HepG2 (cell line): ENCODE data around the gene FBLIM1. TPM values are rescaled to one million over a fixed set of nuclear protein-coding genes. Genes with fewer than 3 reads are reported as not detected.

Source experiments
- ATAC-seq: fragments of 200-7000 bp; cut with Tn5 transposase; 3 replicates; pipeline ENCODE4 v1.9.1; 2020; ENCODE audit warnings: mild to moderate bottlenecking, moderate library complexity
- BruUV-seq: library from RNA; stranded (reverse); fragments of 400-500 nt; replicated peaks from 2 replicates; lab custom pipeline; 2021; lab: Mats Ljungman, UMichigan
- CTCF ChIA-PET: fragments of 300-600 bp; formaldehyde crosslinking; extraction: SDS; loops from one replicate; lab custom pipeline; 2021; ENCODE audit warnings: low total read pairs, inconsistent platforms, low intra/inter-chr PET ratio; lab: Yijun Ruan, JAX
- POLR2A ChIA-PET: fragments of 350-600 bp; sonication (Branson Sonifier 250); formaldehyde crosslinking; loops from one replicate; lab custom pipeline; 2020; ENCODE audit warnings: antibody characterized with exemption, inconsistent platforms; lab: Yijun Ruan, JAX
- DNase-seq: peaks from one replicate; pipeline ENCODE4 v3.0.0-alpha.2; 2015; ENCODE audit warnings: low spot score
- FAIRE-seq: peaks from 3 replicates; lab custom pipeline; 2011; peaks lifted over from hg19 to GRCh38; lab: Jason Lieb, UNC
- H2AFZ ChIP-seq: one replicate; pipeline ENCODE4 v1.6.1; 2011; ENCODE audit warnings: low read length, inconsistent platforms
- H3K27ac ChIP-seq: fragments of 300-600 bp; 3 replicates; pipeline ENCODE4 v1.8.0; 2011; ENCODE audit warnings: mixed run types, mild to moderate bottlenecking, mixed read lengths, low read length, inconsistent platforms; ENCODE audit not compliant: insufficient read depth; ENCODE audit errors: extremely low read length
- H3K27me3 ChIP-seq, 2 experiments: fragments of 200-600 bp in 1 of 2; 2 replicates in 1 of 2; 3 replicates in 1 of 2; pipeline versions ENCODE4 v1.6.0 to v1.8.0; 2011; ENCODE audit warnings: low read length in 2 of 2, mild to moderate bottlenecking in 2 of 2, moderate library complexity in 2 of 2, inconsistent platforms in 1 of 2; ENCODE audit not compliant: insufficient read depth in 2 of 2, control insufficient read depth in 1 of 2
- H3K36me3 ChIP-seq, 2 experiments: fragments of 200-600 bp in 1 of 2; replicated peaks in 1 of 2; 2 replicates in 1 of 2; 3 replicates in 1 of 2; pipeline versions ENCODE4 v1.5.1 to v1.8.0; 2011; ENCODE audit warnings: low read length in 2 of 2, inconsistent platforms in 1 of 2; ENCODE audit not compliant: insufficient read depth in 2 of 2, control insufficient read depth in 1 of 2
- H3K4me1 ChIP-seq: 2 replicates; pipeline ENCODE4 v1.5.1; 2012; ENCODE audit warnings: low read length, inconsistent platforms; ENCODE audit not compliant: insufficient read depth
- H3K4me2 ChIP-seq: 2 replicates; pipeline ENCODE4 v1.6.0; 2011; ENCODE audit warnings: low read depth, low read length, inconsistent platforms
- H3K4me3 ChIP-seq, 3 experiments: fragments of 200-600 bp in 1 of 3; sonication (generic), shearing (Covaris generic) in 1 of 3; replicated peaks in 1 of 3; 2 replicates each; pipeline ENCODE4 v1.5.1; 2011 to 2016; ENCODE audit warnings: low read length in 3 of 3, inconsistent platforms in 2 of 3, low read depth in 2 of 3, mild to moderate bottlenecking in 2 of 3, control low read depth in 1 of 3, mixed read lengths in 1 of 3; ENCODE audit not compliant: insufficient read depth in 1 of 3
- H3K79me2 ChIP-seq: one replicate; pipeline ENCODE4 v1.6.1; 2011; ENCODE audit warnings: low read length, inconsistent platforms; ENCODE audit not compliant: insufficient read depth
- H3K9ac ChIP-seq: 2 replicates; pipeline ENCODE4 v1.6.0; 2011; ENCODE audit warnings: mild to moderate bottlenecking, low read depth, low read length, inconsistent platforms; ENCODE audit not compliant: insufficient read depth
- H3K9me3 ChIP-seq: 2 replicates; pipeline ENCODE4 v1.5.1; 2012; ENCODE audit warnings: mild to moderate bottlenecking, low read length
- H4K20me1 ChIP-seq: 2 replicates; pipeline ENCODE4 v1.6.0; 2011; ENCODE audit warnings: inconsistent platforms, mild to moderate bottlenecking, low read length, moderate library complexity; ENCODE audit not compliant: insufficient read depth
- KAT2B ChIP-seq: fragments of 150-350 bp; IDR thresholded peaks from 2 replicates; pipeline ENCODE4 v1.6.1; 2014; ENCODE audit warnings: low read depth, low read length, borderline replicate concordance
- SP1 ChIP-seq, 2 experiments: fragments of 450-650 bp in 1 of 2; sonication (generic) in 1 of 2; formaldehyde crosslinking in 1 of 2; IDR thresholded peaks; 2 replicates each; pipeline versions ENCODE4 v1.4.0 to v1.6.1; 2016 to 2020; ENCODE audit warnings: missing genetic modification reagents in 1 of 2
- SRF ChIP-seq: IDR thresholded peaks from 2 replicates; pipeline ENCODE4 v1.6.1; 2011; ENCODE audit warnings: mild to moderate bottlenecking, low read depth, low read length, moderate library complexity
- ZBTB20 ChIP-seq: sonication (generic); formaldehyde crosslinking; IDR thresholded peaks from 2 replicates; pipeline ENCODE4 v1.8.1; 2023; ENCODE audit warnings: missing genetic modification reagents, low read depth, mild to moderate bottlenecking, borderline replicate concordance
- ZNF33A ChIP-seq: sonication (generic); formaldehyde crosslinking; IDR thresholded peaks from 2 replicates; pipeline ENCODE4 v1.5.1; 2020; ENCODE audit warnings: missing genetic modification reagents, mild to moderate bottlenecking, moderate library complexity, borderline replicate concordance
- ZNF567 ChIP-seq: sonication (generic); formaldehyde crosslinking; IDR thresholded peaks from 2 replicates; pipeline ENCODE4 v1.8.1; 2023; ENCODE audit warnings: mild to moderate bottlenecking, missing genetic modification reagents, borderline replicate concordance
- ZNF577 ChIP-seq: sonication (generic); formaldehyde crosslinking; IDR thresholded peaks from 2 replicates; pipeline ENCODE4 v1.4.0; 2020; ENCODE audit warnings: mild to moderate bottlenecking, low read depth, missing genetic modification reagents, borderline replicate concordance
- ZNF891 ChIP-seq: sonication (generic); formaldehyde crosslinking; IDR thresholded peaks from 2 replicates; pipeline ENCODE4 v1.5.0; 2020; ENCODE audit warnings: mild to moderate bottlenecking, missing genetic modification reagents
- WGBS: methylation state at CpG from one replicate; pipeline ENCODE4 v1.1.6; 2017; ENCODE audit warnings: low lambda C conversion rate; 5-methylcytosine and 5-hydroxymethylcytosine counted together
- in situ Hi-C: cut with HindIII; loops from 2 replicates; pipeline ENCODE4 v1.10.0; 2017; ENCODE audit warnings: low pct_unique_long_range_greater_than_20kb; ENCODE audit not compliant: extremely low pct_ligation_motif_present
- intact Hi-C: fragments of 100-400 bp; cut with micrococcal nuclease; formaldehyde crosslinking; loops from one replicate; pipeline ENCODE4 v1.10.0; 2022; ENCODE audit not compliant: unreplicated experiment
- polyA plus RNA-seq, 8 experiments: library from polyadenylated mRNA; depleted of rRNA in 3 of 8; stranded (reverse) in 7 of 8; unstranded in 1 of 8; fragments of >200 nt; fragmentation: Illumina TruSeq in 4 of 8; extraction: Trizol in 4 of 8; gene quantifications; 2 replicates each; pipeline versions ENCODE4 v1.2.1 to v1.2.3, GENCODE V29; 2011 to 2016; ENCODE audit warnings: low read depth in 4 of 8, missing spikeins in 1 of 8, mixed read lengths in 1 of 8; ENCODE audit not compliant: insufficient read depth in 1 of 8
- total RNA-seq, 5 experiments: library from RNA; depleted of rRNA; stranded (reverse); fragments of >200 nt; fragmentation: Illumina TruSeq; extraction: Trizol; gene quantifications; 2 replicates each; pipeline ENCODE4 v1.2.3, GENCODE V29; 2016; ENCODE audit warnings: low read depth in 1 of 5
- TF ChIP-seq, protein P1 (sequence below): IDR thresholded peaks from 2 replicates; pipeline ENCODE4 v1.6.1; 2012; ENCODE audit warnings: low read depth, low read length, improper control_type of control experiment
- TF ChIP-seq, protein P2 (sequence below): sonication (generic); formaldehyde crosslinking; IDR thresholded peaks from 2 replicates; pipeline ENCODE4 v1.4.0; 2020; ENCODE audit warnings: mild to moderate bottlenecking, missing genetic modification reagents
- TF ChIP-seq, protein P3 (sequence below): sonication (generic); formaldehyde crosslinking; IDR thresholded peaks from 2 replicates; pipeline ENCODE4 v1.9.0; 2021; ENCODE audit warnings: mild to moderate bottlenecking, missing genetic modification reagents
- TF ChIP-seq, protein P4 (sequence below): sonication (generic); formaldehyde crosslinking; IDR thresholded peaks from 2 replicates; pipeline ENCODE4 v1.4.0; 2020; ENCODE audit warnings: missing genetic modification reagents, borderline replicate concordance

FBLIM1 gene
- total and polyA plus RNA-seq, 2 of the 13 experiments (the other 11 are each of a cell fraction or from before 2014, with no cell fraction given), result 10.6 to 23.0 TPM

DNA sequence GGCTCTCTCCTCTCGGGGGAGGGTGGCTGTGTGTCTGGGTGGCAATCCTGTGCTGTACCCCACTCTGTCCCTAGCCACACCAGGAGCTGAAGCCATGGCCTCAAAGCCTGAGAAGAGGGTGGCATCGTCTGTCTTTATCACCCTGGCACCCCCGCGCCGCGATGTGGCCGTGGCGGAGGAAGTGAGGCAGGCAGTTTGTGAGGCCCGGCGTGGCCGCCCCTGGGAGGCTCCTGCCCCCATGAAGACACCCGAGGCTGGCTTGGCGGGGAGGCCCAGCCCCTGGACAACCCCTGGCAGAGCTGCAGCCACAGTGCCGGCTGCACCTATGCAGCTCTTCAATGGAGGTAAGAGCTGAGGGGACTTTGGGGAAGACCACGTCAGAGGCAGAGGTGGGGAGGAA, 6.3 kb downstream of the FBLIM1 start:
- BruUV-seq, result no TSS peak
- ATAC-seq, result no peak
- H3K79me2 ChIP-seq, result no peaks in the 10 kb centered on the region
- H4K20me1 ChIP-seq, result no peaks in the 10 kb centered on the region
- TF ChIP-seq SRF (no peak), ZNF891 (no peak), ZNF577 (CRISPR knock-in tag) (no peak), KAT2B (no peak), SP1 (IDR thresholded peaks at IDR 0.05) (no peak), SP1 (CRISPR knock-in tag; IDR thresholded peaks at IDR 0.05) (no peak), ZNF33A (no peak), ZBTB20 (no peak), ZNF567 (CRISPR knock-in tag) (no peak)
- TF ChIP-seq, protein P1, sequence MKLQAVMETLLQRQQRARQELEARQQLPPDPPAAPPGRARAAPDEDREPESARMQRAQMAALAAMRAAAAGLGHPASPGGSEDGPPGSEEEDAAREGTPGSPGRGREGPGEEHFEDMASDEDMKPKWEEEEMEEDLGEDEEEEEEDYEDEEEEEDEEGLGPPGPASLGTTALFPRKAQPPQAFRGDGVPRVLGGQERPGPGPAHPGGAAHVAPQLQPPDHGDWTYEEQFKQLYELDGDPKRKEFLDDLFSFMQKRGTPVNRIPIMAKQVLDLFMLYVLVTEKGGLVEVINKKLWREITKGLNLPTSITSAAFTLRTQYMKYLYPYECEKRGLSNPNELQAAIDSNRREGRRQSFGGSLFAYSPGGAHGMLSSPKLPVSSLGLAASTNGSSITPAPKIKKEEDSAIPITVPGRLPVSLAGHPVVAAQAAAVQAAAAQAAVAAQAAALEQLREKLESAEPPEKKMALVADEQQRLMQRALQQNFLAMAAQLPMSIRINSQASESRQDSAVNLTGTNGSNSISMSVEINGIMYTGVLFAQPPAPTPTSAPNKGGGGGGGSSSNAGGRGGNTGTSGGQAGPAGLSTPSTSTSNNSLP, result no peak
- TF ChIP-seq, protein P2, sequence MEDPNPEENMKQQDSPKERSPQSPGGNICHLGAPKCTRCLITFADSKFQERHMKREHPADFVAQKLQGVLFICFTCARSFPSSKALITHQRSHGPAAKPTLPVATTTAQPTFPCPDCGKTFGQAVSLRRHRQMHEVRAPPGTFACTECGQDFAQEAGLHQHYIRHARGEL (CRISPR knock-in tag), result no peak
- TF ChIP-seq, protein P3, sequence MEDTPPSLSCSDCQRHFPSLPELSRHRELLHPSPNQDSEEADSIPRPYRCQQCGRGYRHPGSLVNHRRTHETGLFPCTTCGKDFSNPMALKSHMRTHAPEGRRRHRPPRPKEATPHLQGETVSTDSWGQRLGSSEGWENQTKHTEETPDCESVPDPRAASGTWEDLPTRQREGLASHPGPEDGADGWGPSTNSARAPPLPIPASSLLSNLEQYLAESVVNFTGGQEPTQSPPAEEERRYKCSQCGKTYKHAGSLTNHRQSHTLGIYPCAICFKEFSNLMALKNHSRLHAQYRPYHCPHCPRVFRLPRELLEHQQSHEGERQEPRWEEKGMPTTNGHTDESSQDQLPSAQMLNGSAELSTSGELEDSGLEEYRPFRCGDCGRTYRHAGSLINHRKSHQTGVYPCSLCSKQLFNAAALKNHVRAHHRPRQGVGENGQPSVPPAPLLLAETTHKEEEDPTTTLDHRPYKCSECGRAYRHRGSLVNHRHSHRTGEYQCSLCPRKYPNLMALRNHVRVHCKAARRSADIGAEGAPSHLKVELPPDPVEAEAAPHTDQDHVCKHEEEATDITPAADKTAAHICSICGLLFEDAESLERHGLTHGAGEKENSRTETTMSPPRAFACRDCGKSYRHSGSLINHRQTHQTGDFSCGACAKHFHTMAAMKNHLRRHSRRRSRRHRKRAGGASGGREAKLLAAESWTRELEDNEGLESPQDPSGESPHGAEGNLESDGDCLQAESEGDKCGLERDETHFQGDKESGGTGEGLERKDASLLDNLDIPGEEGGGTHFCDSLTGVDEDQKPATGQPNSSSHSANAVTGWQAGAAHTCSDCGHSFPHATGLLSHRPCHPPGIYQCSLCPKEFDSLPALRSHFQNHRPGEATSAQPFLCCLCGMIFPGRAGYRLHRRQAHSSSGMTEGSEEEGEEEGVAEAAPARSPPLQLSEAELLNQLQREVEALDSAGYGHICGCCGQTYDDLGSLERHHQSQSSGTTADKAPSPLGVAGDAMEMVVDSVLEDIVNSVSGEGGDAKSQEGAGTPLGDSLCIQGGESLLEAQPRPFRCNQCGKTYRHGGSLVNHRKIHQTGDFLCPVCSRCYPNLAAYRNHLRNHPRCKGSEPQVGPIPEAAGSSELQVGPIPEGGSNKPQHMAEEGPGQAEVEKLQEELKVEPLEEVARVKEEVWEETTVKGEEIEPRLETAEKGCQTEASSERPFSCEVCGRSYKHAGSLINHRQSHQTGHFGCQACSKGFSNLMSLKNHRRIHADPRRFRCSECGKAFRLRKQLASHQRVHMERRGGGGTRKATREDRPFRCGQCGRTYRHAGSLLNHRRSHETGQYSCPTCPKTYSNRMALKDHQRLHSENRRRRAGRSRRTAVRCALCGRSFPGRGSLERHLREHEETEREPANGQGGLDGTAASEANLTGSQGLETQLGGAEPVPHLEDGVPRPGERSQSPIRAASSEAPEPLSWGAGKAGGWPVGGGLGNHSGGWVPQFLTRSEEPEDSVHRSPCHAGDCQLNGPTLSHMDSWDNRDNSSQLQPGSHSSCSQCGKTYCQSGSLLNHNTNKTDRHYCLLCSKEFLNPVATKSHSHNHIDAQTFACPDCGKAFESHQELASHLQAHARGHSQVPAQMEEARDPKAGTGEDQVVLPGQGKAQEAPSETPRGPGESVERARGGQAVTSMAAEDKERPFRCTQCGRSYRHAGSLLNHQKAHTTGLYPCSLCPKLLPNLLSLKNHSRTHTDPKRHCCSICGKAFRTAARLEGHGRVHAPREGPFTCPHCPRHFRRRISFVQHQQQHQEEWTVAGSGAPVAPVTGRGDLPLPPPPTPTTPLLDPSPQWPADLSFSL (CRISPR knock-in tag), result no peak
- TF ChIP-seq, protein P4, sequence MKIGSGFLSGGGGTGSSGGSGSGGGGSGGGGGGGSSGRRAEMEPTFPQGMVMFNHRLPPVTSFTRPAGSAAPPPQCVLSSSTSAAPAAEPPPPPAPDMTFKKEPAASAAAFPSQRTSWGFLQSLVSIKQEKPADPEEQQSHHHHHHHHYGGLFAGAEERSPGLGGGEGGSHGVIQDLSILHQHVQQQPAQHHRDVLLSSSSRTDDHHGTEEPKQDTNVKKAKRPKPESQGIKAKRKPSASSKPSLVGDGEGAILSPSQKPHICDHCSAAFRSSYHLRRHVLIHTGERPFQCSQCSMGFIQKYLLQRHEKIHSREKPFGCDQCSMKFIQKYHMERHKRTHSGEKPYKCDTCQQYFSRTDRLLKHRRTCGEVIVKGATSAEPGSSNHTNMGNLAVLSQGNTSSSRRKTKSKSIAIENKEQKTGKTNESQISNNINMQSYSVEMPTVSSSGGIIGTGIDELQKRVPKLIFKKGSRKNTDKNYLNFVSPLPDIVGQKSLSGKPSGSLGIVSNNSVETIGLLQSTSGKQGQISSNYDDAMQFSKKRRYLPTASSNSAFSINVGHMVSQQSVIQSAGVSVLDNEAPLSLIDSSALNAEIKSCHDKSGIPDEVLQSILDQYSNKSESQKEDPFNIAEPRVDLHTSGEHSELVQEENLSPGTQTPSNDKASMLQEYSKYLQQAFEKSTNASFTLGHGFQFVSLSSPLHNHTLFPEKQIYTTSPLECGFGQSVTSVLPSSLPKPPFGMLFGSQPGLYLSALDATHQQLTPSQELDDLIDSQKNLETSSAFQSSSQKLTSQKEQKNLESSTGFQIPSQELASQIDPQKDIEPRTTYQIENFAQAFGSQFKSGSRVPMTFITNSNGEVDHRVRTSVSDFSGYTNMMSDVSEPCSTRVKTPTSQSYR (CRISPR knock-in tag), result no peak
- TF ChIP-seq, all 625 proteins: peak for 0
- Histone ChIP-seq H3K36me3 (peaks cover 0 to 3% of the 10 kb centered on the region in 2 experiments; a peak in 2 of 5 replicates), H2AFZ (no peak overlapping the region), H3K9ac (no peak overlapping the region), H3K4me2 (no peak overlapping the region), H3K4me1 (peaks cover 26% of the 10 kb centered on the region), H3K27me3 (no peaks in the 10 kb centered on the region), H3K9me3 (no peaks in the 10 kb centered on the region), H3K4me3 (no peak overlapping the region), H3K27ac (no peak overlapping the region)
- CTCF ChIA-PET, result no interaction called here
- intact Hi-C loops, result no loop called here
- WGBS, result 90% methylated on average over 7 of the region's 15 CpGs
- in situ Hi-C loops, result no loop called here
- FAIRE-seq (no peak), DNase-seq (no peak)
- POLR2A ChIA-PET, result no interaction called here
